Right atrium auricular region (tissue), 2 donors: Measurements from ENCODE around the gene ZNF30. TPM values are rescaled to one million over a fixed set of nuclear protein-coding genes. Genes with fewer than 3 reads are reported as not detected.

Experiments
- DNase-seq: peaks from one replicate; pipeline ENCODE4 v3.0.0-alpha.2; 2019; ENCODE audit warnings: low spot score
- H3K27ac ChIP-seq, 2 donors: fragments of 200-600 bp; sonication (generic); 1 replicate in 1 of 2; 2 replicates in 1 of 2; pipeline ENCODE4 v1.5.1; 2016 to 2019
- H3K27me3 ChIP-seq, 2 donors: fragments of 200-600 bp; sonication (generic); one replicate each; pipeline versions ENCODE4 v1.5.1 to v1.6.0; 2017 to 2019
- H3K36me3 ChIP-seq: fragments of 200-600 bp; sonication (generic); one replicate; pipeline ENCODE4 v1.5.1; 2016
- H3K4me1 ChIP-seq, 2 donors: fragments of 200-600 bp; sonication (generic); one replicate each; pipeline versions ENCODE4 v1.5.1 to v1.6.0; 2017 to 2019
- H3K4me3 ChIP-seq, 2 donors: fragments of 200-600 bp; sonication (generic); 1 replicate in 1 of 2; 2 replicates in 1 of 2; pipeline ENCODE4 v1.5.1; 2017 to 2019; ENCODE audit warnings: mild to moderate bottlenecking in 1 of 2, moderate library complexity in 1 of 2
- H3K9me3 ChIP-seq, 2 donors: fragments of 200-600 bp; sonication (generic); one replicate each; pipeline ENCODE4 v1.5.1; 2019
- CTCF ChIP-seq, 2 donors: fragments of 200-600 bp; sonication (generic); IDR thresholded peaks; one replicate each; pipeline ENCODE4 v1.5.1; 2019; ENCODE audit warnings: antibody characterized with exemption in 2 of 2
- total RNA-seq, 2 donors: library from RNA; depleted of rRNA; stranded (reverse); fragments of >200 nt; gene quantifications; one replicate each; pipeline ENCODE4 v1.1.0, GENCODE V29; 2016

The ZNF30 gene
- total RNA-seq: 1 to 10 TPM; 1.5 to 1.7 TPM

- Histone ChIP-seq H3K27ac (peak within 1 kb of the TSS; percentile 75 to 81), H3K36me3 (peaks cover 5% of the 10 kb centered on the region), H3K4me3 (peak within 1 kb of the TSS; percentile 68 to 70), H3K4me1 (peaks cover 0 to 13% of the 10 kb centered on the region in 2 donors), H3K27me3 (no peaks in the 10 kb centered on the region), H3K9me3 (no peaks in the 10 kb centered on the region)
- peak; percentile 90 for DNase-seq
- peak in 1 of 2 donors; percentile 29 for TF ChIP-seq CTCF (IDR thresholded peaks at IDR 0.05)
Measured at GRCh38 chr19:34926685-34927375, at the start of gene ZNF30. Gene ZNF30, plus strand, starts transcription at chr19:34926903. Its CDS starts 3,045 bp downstream, at chr19:34929948.

GRCh38 chr19:34879563-34879962 is 47.1 kb upstream of the ZNF30 start:
- Histone ChIP-seq H3K27ac (no peak overlapping the region), H3K4me3 (no peak overlapping the region), H3K36me3 (no peaks in the 10 kb centered on the region), H3K9me3 (no peaks in the 10 kb centered on the region), H3K27me3 (no peaks in the 10 kb centered on the region), H3K4me1 (no peaks in the 10 kb centered on the region)
- no peak for TF ChIP-seq CTCF (IDR thresholded peaks at IDR 0.05)
- no peak for DNase-seq

- no peaks in the 10 kb centered on the region for H3K9me3 ChIP-seq
- H3K36me3 ChIP-seq: no peaks in the 10 kb centered on the region
- H3K4me3 ChIP-seq: no peak overlapping the region
- no peaks in the 10 kb centered on the region for H3K4me1 ChIP-seq
- no peak for DNase-seq
- H3K27ac ChIP-seq: no peak overlapping the region
- no peak for TF ChIP-seq CTCF (IDR thresholded peaks at IDR 0.05)
- H3K27me3 ChIP-seq: no peaks in the 10 kb centered on the region
Measured at GRCh38 chr19:34880034-34880433, 46.7 kb upstream of the ZNF30 start.

- DNase-seq: no peak
- Histone ChIP-seq H3K9me3 (peaks cover 8 to 19% of the 10 kb centered on the region in 2 donors), H3K36me3 (no peaks in the 10 kb centered on the region), H3K4me1 (no peaks in the 10 kb centered on the region), H3K27ac (no peak overlapping the region), H3K27me3 (no peaks in the 10 kb centered on the region), H3K4me3 (no peak overlapping the region)
- TF ChIP-seq CTCF (IDR thresholded peaks at IDR 0.05): no peak
Measured at GRCh38 chr19:34881982-34882381, 44.7 kb upstream of the ZNF30 start.

- H3K27me3 ChIP-seq: no peaks in the 10 kb centered on the region
- H3K27ac ChIP-seq: no peak overlapping the region
- TF ChIP-seq CTCF (IDR thresholded peaks at IDR 0.05): no peak
- H3K36me3 ChIP-seq: no peaks in the 10 kb centered on the region
- H3K4me1 ChIP-seq: no peaks in the 10 kb centered on the region
- peaks cover 8 to 24% of the 10 kb centered on the region in 2 donors for H3K9me3 ChIP-seq
- H3K4me3 ChIP-seq: no peak overlapping the region
- no peak for DNase-seq
Measured at GRCh38 chr19:34888091-34888490, 38.6 kb upstream of the ZNF30 start.

- peaks cover 4 to 10% of the 10 kb centered on the region in 2 donors for H3K27me3 ChIP-seq
Measured at GRCh38 chr19:34900245-34900644, 26.5 kb upstream of the ZNF30 start.

More at GRCh38 chr19:34900245-34900644, 26.5 kb upstream of the ZNF30 start:
- Histone ChIP-seq H3K36me3 (no peaks in the 10 kb centered on the region), H3K27ac (no peak overlapping the region), H3K4me1 (peaks cover 0 to 8% of the 10 kb centered on the region in 2 donors), H3K9me3 (no peaks in the 10 kb centered on the region), H3K4me3 (no peak overlapping the region)
- TF ChIP-seq CTCF (IDR thresholded peaks at IDR 0.05): no peak
- no peak for DNase-seq
